22Rv1 (cell line): Measurements from ENCODE around the gene FBXW8.

Source experiments
- H3K27ac ChIP-seq: fragments of 450-650 bp; 2 replicates; pipeline ENCODE4 v1.5.1; 2017
- CTCF ChIP-seq: fragments of 450-650 bp; IDR thresholded peaks from 2 replicates; pipeline ENCODE4 v1.5.1; 2017; ENCODE audit warnings: mild to moderate bottlenecking
- ZFX ChIP-seq: fragments of 450-650 bp; IDR thresholded peaks from 2 replicates; pipeline ENCODE4 v1.6.1; 2017; ENCODE audit warnings: antibody characterized with exemption, borderline replicate concordance

The FBXW8 gene

GRCh38 chr12:116924558-116925453 lies 14.1 kb downstream of the FBXW8 start:
- no peak overlapping the region for H3K27ac ChIP-seq
- no peak for TF ChIP-seq CTCF
- no peak for TF ChIP-seq ZFX

- TF ChIP-seq CTCF (no peak), ZFX (no peak)
- H3K27ac ChIP-seq: no peak overlapping the region
Measured at GRCh38 chr12:116926283-116927243, 15.8 kb downstream of the FBXW8 start.

GRCh38 chr12:116927244-116927940 lies 16.6 kb downstream of the FBXW8 start:
- TF ChIP-seq ZFX: no peak
- no peak overlapping the region for H3K27ac ChIP-seq

- TF ChIP-seq ZFX (no peak), CTCF (no peak)
- no peak overlapping the region for H3K27ac ChIP-seq
Measured at GRCh38 chr12:116928504-116928903, 17.8 kb downstream of the FBXW8 start.

GRCh38 chr12:116929885-116930284 lies 19.1 kb downstream of the FBXW8 start:
- H3K27ac ChIP-seq: no peak overlapping the region
- TF ChIP-seq CTCF (no peak), ZFX (no peak)

GRCh38 chr12:116931665-116932064 lies 20.9 kb downstream of the FBXW8 start:
- TF ChIP-seq CTCF: no peak
- no peak for TF ChIP-seq ZFX
- H3K27ac ChIP-seq: no peak overlapping the region

GRCh38 chr12:116933091-116933490 lies 22.3 kb downstream of the FBXW8 start:
- no peak overlapping the region for H3K27ac ChIP-seq
- TF ChIP-seq CTCF: no peak
- no peak for TF ChIP-seq ZFX
